IPS-20b (cell line): ENCODE measurements around the gene NUP93.

Experiments used
- H3K27ac ChIP-seq: one replicate; pipeline ENCODE4 v1.5.1; 2013; ENCODE audit warnings: low read length
- H3K27me3 ChIP-seq: 2 replicates; pipeline ENCODE4 v1.6.1; 2013; ENCODE audit warnings: mild to moderate bottlenecking, low read length, inconsistent platforms; ENCODE audit not compliant: insufficient read depth
- H3K36me3 ChIP-seq: 2 replicates; pipeline ENCODE4 v1.6.1; 2013; ENCODE audit warnings: low read depth, mild to moderate bottlenecking, inconsistent platforms, low read length, moderate library complexity; ENCODE audit not compliant: insufficient read depth
- H3K4me1 ChIP-seq: 2 replicates; pipeline ENCODE4 v1.6.1; 2013; ENCODE audit warnings: mild to moderate bottlenecking, control low read depth, inconsistent platforms, low read length, moderate library complexity; ENCODE audit not compliant: insufficient read depth
- H3K4me3 ChIP-seq: 2 replicates; pipeline ENCODE4 v1.5.1; 2013; ENCODE audit warnings: mild to moderate bottlenecking, low read length, inconsistent platforms
- H3K9ac ChIP-seq: 2 replicates; pipeline ENCODE4 v1.6.1; 2013; ENCODE audit warnings: low read depth, mild to moderate bottlenecking, inconsistent platforms, low read length, moderate library complexity
- H3K9me3 ChIP-seq: 2 replicates; pipeline ENCODE4 v1.6.1; 2013; ENCODE audit warnings: mild to moderate bottlenecking, low read depth, low read length, inconsistent platforms; ENCODE audit not compliant: insufficient read depth

NUP93 gene

DNA sequence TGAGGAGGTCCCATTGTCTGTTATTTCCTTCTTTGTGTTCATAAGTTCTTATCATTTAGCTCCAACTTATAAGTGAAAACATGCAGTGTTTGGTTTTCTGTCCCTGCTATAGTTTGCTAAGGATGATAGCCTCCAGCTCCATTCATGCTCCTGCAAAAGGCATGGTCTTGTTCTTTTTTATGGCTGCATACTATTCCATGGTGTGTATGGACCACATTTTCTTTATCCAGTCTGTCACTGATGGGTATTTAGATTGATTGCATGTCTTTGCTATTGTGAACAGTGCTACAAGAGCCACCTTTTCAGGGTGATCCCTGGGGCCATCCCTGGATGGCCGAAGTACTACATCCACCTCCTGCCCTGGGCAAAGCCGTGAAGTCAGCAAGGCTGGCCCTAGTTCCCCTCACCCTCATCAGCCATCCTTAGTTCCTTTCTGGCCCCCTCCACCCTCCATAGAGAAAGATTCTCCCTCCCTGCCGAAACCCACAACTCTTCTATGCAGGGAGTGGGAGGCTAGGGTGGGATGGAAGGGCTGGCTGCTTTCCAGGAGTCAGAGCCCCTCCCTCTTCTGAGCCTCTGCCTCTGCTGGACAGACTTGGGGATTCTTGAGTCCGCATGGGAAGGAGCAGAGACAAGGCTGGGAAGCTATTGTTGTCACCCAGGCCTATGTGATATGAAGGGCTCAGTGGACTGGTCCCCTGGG is 39.4 kb upstream of the NUP93 start:
- Histone ChIP-seq H3K27ac (no peak overlapping the region), H3K27me3 (peaks cover 3% of the 10 kb centered on the region; the same call in 1 of the 2 replicates), H3K9ac (no peak overlapping the region), H3K4me3 (no peak overlapping the region), H3K36me3 (no peaks in the 10 kb centered on the region), H3K4me1 (no peaks in the 10 kb centered on the region; the same call in 1 of the 2 replicates), H3K9me3 (peaks cover 3% of the 10 kb centered on the region; the same call in 1 of the 2 replicates)

DNA sequence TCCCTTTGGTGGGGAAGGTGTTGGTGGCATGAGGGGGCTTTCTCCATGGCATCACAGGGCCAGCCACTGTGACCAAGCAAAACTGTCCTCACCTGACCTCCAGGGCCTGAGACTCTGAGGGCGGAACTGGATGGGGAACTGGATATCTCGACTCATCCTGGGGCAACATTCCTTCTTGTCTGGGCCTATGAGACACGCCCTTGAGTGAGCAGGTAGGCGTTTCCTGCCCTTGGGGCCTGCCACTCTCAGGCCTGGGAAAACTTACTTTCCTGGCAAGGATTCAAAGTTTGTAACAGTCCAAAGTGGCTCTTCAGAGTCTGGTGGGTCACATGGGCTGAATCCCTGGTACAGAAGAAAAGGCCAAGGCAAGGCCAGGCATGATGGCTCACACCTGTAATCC is 38.0 kb upstream of the NUP93 start:
- H3K27ac ChIP-seq, result no peak overlapping the region
- H3K9ac ChIP-seq, result no peak overlapping the region
- no peaks in the 10 kb centered on the region for H3K36me3 ChIP-seq

DNA sequence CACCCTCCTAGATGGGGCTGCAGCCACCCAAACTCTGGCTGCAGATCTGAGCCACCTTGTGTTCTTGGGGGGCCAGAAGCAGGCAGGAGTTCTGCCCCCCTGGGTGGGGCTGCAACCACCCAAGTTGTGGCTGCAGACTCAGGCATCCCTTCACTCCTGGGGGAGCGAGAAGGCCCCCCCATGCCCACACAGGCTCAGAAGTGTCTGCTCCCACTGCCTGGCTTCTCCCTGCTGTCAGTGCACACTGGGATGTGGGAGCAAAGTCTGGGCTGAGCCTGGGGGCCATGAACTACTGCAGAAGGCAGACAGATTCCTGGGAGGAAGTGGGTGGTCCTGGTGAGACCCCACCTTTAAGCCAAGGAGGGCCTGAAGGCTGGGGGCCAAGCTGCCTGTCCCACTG is 34.7 kb upstream of the NUP93 start:
- H3K27ac ChIP-seq, result no peak overlapping the region
- no peak overlapping the region for H3K9ac ChIP-seq
- no peaks in the 10 kb centered on the region; the same call in 1 of the 2 replicates for H3K4me1 ChIP-seq
- no peaks in the 10 kb centered on the region for H3K27me3 ChIP-seq
- H3K4me3 ChIP-seq, result no peak overlapping the region
- H3K36me3 ChIP-seq, result no peaks in the 10 kb centered on the region
- H3K9me3 ChIP-seq, result no peaks in the 10 kb centered on the region; the same call in 1 of the 2 replicates

More for the DNA sequence above, 38.0 kb upstream of the NUP93 start:
- H3K4me1 ChIP-seq, result no peaks in the 10 kb centered on the region; the same call in 1 of the 2 replicates
- H3K27me3 ChIP-seq, result peaks cover 3% of the 10 kb centered on the region; the same call in 1 of the 2 replicates
- H3K9me3 ChIP-seq, result no peaks in the 10 kb centered on the region
- no peak overlapping the region for H3K4me3 ChIP-seq

DNA sequence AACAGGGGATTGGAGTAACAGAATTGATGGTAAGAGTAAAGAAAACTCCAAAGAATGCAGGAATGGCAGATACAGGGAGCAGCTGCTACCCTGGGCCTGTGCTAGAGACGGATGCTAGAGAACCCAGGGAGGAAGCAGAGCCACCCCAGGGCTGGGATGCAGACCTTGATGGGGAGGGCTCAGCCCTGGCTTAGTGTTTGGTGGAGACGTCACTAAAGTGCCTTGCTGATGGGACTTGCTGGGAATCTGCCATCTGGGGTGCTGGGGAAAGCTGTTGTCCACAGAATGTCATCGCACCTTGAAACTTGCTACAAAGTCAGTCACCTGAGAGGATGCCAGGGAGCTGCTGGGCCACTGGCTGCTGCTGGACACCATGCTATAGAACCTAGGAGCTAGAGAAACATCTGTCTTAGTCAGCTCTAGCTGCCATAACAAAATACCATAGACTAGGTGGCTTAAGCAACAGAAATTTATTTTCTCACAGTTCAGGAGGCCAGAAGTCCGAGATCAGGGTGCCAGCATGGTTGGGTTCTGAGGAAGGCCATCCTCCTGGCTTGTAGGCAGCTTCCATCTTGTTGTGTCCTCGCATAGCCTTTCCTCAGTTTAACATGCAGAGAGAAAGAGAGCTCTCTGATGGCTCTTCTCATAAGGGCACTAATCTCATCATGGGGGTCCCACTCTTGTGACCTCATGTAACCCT is 32.3 kb upstream of the NUP93 start:
- Histone ChIP-seq H3K27ac (no peak overlapping the region), H3K4me1 (peaks cover 3% of the 10 kb centered on the region; the same call in 1 of the 2 replicates), H3K27me3 (no peaks in the 10 kb centered on the region), H3K9ac (no peak overlapping the region), H3K36me3 (no peaks in the 10 kb centered on the region), H3K9me3 (no peaks in the 10 kb centered on the region; the same call in 1 of the 2 replicates), H3K4me3 (no peak overlapping the region)

- no peaks in the 10 kb centered on the region for H3K27me3 ChIP-seq
- H3K4me1 ChIP-seq, result peaks cover 3% of the 10 kb centered on the region; the same call in 1 of the 2 replicates
- H3K9ac ChIP-seq, result no peak overlapping the region
- no peak overlapping the region for H3K4me3 ChIP-seq
- no peaks in the 10 kb centered on the region for H3K36me3 ChIP-seq
- no peaks in the 10 kb centered on the region; the same call in 1 of the 2 replicates for H3K9me3 ChIP-seq
- no peak overlapping the region for H3K27ac ChIP-seq
Observed at GRCh38 chr16:56700195-56700594, 29.7 kb upstream of the NUP93 start.

- H3K4me1 ChIP-seq, result peaks cover 3% of the 10 kb centered on the region; the same call in 1 of the 2 replicates
Observed at GRCh38 chr16:56700631-56701030, 29.3 kb upstream of the NUP93 start.

GRCh38 chr16:56701534-56701933 is 28.4 kb upstream of the NUP93 start:
- Histone ChIP-seq H3K9ac (no peak overlapping the region), H3K4me1 (peaks cover 3% of the 10 kb centered on the region; the same call in 1 of the 2 replicates), H3K27me3 (no peaks in the 10 kb centered on the region), H3K27ac (no peak overlapping the region), H3K4me3 (no peak overlapping the region), H3K9me3 (no peaks in the 10 kb centered on the region; the same call in 1 of the 2 replicates), H3K36me3 (no peaks in the 10 kb centered on the region)

More at GRCh38 chr16:56700631-56701030, 29.3 kb upstream of the NUP93 start:
- H3K27me3 ChIP-seq, result no peaks in the 10 kb centered on the region
- no peak overlapping the region for H3K4me3 ChIP-seq
- no peak overlapping the region for H3K9ac ChIP-seq
- H3K9me3 ChIP-seq, result no peaks in the 10 kb centered on the region; the same call in 1 of the 2 replicates
- H3K36me3 ChIP-seq, result no peaks in the 10 kb centered on the region
- no peak overlapping the region for H3K27ac ChIP-seq

- no peaks in the 10 kb centered on the region for H3K36me3 ChIP-seq
- no peaks in the 10 kb centered on the region for H3K9me3 ChIP-seq
- no peak overlapping the region for H3K9ac ChIP-seq
- no peak overlapping the region for H3K4me3 ChIP-seq
- no peaks in the 10 kb centered on the region for H3K27me3 ChIP-seq
- peaks cover 3% of the 10 kb centered on the region; the same call in 1 of the 2 replicates for H3K4me1 ChIP-seq
- H3K27ac ChIP-seq, result no peak overlapping the region
Observed at GRCh38 chr16:56702836-56703235, 27.1 kb upstream of the NUP93 start.

DNA sequence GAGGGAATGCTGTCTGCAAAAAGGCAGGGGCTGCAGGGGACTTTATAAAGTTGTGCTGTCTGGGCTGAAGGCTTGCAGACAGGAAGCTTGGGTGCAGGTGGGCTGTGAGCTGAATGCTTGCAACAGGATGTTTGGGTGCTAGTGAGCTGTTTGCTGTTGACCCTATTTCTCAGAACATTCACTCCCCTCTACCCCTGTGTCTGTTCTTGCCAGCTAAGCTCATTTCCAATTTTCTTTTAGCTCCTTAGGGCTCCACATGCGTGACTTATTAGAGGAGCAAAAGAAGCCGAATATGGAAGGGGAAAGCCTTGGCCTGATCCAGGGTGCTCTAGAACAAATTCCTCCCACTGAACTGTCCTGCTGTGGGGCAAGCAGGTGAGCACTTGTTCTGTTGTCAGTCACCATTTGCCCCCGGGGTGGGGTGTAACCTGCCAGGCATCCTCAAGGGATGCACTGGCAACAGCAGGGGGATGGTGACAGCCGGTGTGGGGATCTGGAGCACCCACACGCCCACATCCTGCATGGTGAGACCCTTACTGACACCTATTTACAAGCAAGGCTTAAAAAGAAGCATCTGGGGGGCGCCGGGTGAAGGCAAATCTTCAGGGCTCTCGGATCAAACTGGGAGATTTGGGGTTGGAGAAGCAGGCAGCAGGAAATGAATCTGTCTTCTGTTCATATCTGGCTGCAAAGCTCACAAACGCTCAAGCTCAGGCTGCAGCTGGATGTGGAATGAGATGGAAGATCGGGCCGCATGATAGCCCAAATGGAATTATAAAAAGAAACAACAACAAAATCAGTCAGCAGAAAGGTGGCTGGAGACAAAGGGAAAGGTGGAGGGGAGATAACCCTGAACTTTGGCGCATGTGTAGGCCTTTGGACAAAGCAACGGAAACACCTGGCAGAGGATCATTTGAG is 21.1 kb upstream of the NUP93 start:
- Histone ChIP-seq H3K9ac (no peak overlapping the region; the same call in 1 of the 2 replicates), H3K4me3 (no peak overlapping the region), H3K36me3 (no peaks in the 10 kb centered on the region), H3K27ac (no peak overlapping the region), H3K9me3 (no peaks in the 10 kb centered on the region), H3K4me1 (no peaks in the 10 kb centered on the region), H3K27me3 (no peaks in the 10 kb centered on the region; the same call in 1 of the 2 replicates)

DNA sequence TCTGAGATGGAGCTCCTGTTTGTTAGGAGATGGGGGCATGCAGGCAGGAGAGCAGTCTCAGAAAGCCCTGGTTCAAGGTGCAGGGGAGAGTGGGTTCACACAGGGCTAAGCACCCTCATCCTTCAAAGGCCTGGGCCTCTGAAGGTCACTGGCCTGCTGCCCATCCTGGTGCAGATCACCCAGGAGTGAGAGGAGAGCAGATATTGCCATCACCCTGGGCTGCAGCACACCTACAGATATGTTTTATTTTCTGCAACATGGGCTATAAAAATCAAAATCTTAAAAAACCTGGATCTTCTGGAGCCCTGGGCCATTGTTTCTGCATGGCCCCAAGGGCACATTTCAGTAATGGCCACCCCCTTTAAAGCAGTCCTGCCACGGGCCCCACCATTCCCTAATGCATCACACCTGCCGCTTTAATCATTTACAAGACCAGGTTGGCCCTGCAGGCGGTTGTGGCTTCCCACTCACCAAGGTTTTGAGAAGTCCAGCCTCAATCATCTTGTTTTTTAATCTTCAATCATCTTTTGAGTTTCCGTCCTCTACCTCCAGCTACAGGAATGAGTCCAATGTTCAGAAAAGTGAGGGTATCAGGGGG is 20.4 kb upstream of the NUP93 start:
- H3K36me3 ChIP-seq, result no peaks in the 10 kb centered on the region
- no peak overlapping the region; the same call in 1 of the 2 replicates for H3K9ac ChIP-seq
- H3K27ac ChIP-seq, result no peak overlapping the region
- no peaks in the 10 kb centered on the region for H3K4me1 ChIP-seq
- H3K9me3 ChIP-seq, result no peaks in the 10 kb centered on the region
- H3K4me3 ChIP-seq, result no peak overlapping the region
- no peaks in the 10 kb centered on the region; the same call in 1 of the 2 replicates for H3K27me3 ChIP-seq
